HK-2 (cell line): ENCODE results near the gene ERMP1.

Source experiments
- DNase-seq: peaks from one replicate; pipeline ENCODE4 v3.0.0-alpha.2; 2018; ENCODE audit not compliant: unreplicated experiment

ERMP1 gene

GRCh38 chr9:5854063-5854790, 21.3 kb upstream of the ERMP1 start:
- no peak for DNase-seq

GRCh38 chr9:5853617-5854016, 20.7 kb upstream of the ERMP1 start:
- no peak for DNase-seq

- no peak for DNase-seq
Observed at GRCh38 chr9:5852987-5853386, 20.1 kb upstream of the ERMP1 start.

- no peak for DNase-seq
Observed at GRCh38 chr9:5851445-5851844, 18.5 kb upstream of the ERMP1 start.

- DNase-seq = no peak
Observed at GRCh38 chr9:5850724-5851122, 17.8 kb upstream of the ERMP1 start.

- no peak for DNase-seq
Observed at GRCh38 chr9:5848372-5848882, 15.5 kb upstream of the ERMP1 start.

GRCh38 chr9:5846501-5846921, 13.6 kb upstream of the ERMP1 start:
- no peak for DNase-seq

- DNase-seq = no peak
Observed at GRCh38 chr9:5846096-5846495, 13.2 kb upstream of the ERMP1 start.

- DNase-seq = no peak
Observed at GRCh38 chr9:5845157-5845531, 12.2 kb upstream of the ERMP1 start.

- DNase-seq = no peak
Observed at GRCh38 chr9:5843794-5844471, 11.0 kb upstream of the ERMP1 start.

- no peak for DNase-seq
Observed at GRCh38 chr9:5842929-5843793, 10.2 kb upstream of the ERMP1 start.

GRCh38 chr9:5841771-5842573, 9.1 kb upstream of the ERMP1 start:
- DNase-seq = no peak

- DNase-seq = no peak
Observed at GRCh38 chr9:5840788-5841187, 7.9 kb upstream of the ERMP1 start.

GRCh38 chr9:5839572-5839902, 6.6 kb upstream of the ERMP1 start:
- DNase-seq = no peak

- peak; percentile 35 for DNase-seq
Observed at GRCh38 chr9:5838884-5839571, 6.1 kb upstream of the ERMP1 start.

- DNase-seq = no peak
Observed at GRCh38 chr9:5835808-5836207, 2.9 kb upstream of the ERMP1 start.

- no peak for DNase-seq
Observed at GRCh38 chr9:5834214-5834613, 1.3 kb upstream of the ERMP1 start.

- DNase-seq = no peak
Observed at GRCh38 chr9:5832071-5832537, 813 bp downstream of the ERMP1 start.

GRCh38 chr9:5825895-5826622, 6.9 kb downstream of the ERMP1 start:
- DNase-seq = no peak

- no peak for DNase-seq
Observed at GRCh38 chr9:5825223-5825622, 7.7 kb downstream of the ERMP1 start.
